Brain pericyte (primary cell): Measurements from ENCODE around the gene SPOPL.
"Not testable (repeated sequence)": the region's sequence is repeated elsewhere in the genome, so short reads cannot be mapped to it uniquely, and the experiment has no call there.

Experiments used
- DNase-seq: peaks from one replicate; pipeline ENCODE4 v3.0.0-alpha.2; 2012; ENCODE audit warnings: low read depth, low spot score

SPOPL gene

DNA sequence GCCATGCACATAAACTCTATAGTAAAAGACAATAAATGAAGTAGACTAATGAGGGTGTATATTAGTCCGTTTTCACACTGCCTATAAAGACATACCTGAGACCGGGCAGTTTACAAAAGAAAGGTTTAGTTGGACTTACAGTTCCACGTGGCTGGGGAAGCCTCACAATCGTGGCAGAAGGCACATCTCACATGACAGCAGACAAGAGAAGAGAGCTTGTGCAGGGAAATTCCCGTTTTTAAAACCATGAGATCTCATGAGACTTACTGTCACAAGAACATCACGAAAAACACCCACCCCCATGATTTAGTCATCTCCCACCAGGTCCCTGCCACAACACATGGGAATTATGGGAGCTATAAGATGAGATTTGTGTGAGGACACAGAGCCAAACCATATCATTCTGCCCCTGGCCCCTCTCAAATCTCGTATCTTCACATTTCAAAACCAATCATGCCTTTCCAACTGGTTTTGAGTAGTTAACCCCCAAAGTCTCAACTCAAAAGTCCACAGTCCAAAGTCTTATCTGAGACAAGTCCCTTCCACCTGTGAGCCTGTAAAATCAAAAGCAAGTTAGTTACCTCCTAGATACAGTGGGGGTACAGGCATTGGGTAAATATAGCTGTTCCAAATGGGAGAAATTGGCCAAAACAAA is 21.6 kb downstream of the SPOPL start:
- DNase-seq, result not testable (repeated sequence)

DNA sequence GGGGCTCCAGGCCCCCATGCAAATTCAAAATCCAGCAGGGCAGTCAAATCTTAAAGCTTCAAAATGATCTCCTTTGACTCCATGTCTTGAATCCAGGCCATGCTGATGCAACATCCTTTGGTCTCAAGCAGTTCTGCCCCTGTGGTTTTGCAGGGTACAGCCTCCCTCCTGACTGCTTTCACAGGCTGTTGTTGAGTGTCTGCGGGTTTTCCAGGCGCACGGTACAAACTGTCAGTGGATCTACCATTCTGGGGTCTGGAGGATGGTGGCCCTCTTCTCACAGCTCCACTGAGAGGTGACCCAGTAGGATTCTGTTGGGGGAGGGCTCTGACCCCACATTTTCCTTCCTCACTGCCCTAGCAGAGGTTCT is 22.1 kb downstream of the SPOPL start:
- not testable (repeated sequence) for DNase-seq

DNA sequence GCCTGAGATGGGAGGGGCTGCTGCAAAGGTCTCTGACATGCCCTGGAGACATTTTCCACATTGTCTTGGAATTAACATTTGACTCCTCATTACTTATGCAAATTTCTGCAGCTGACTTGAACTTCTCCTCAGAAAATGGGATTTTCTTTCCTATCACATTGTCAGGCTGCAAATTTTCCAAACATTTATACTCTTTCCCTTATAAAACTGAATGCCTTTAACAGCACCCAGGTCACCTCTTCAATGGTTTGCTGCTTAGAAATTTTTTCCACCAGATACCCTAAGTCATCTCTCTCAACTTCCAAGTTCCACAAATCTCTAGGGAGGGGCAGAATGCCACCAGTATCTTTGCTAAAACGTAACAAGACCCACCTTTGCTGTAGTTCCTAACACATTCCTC is 22.8 kb downstream of the SPOPL start:
- DNase-seq, result not testable (repeated sequence)

- no peak for DNase-seq
Measured at GRCh38 chr2:138531913-138532312, 30.3 kb downstream of the SPOPL start.

DNA sequence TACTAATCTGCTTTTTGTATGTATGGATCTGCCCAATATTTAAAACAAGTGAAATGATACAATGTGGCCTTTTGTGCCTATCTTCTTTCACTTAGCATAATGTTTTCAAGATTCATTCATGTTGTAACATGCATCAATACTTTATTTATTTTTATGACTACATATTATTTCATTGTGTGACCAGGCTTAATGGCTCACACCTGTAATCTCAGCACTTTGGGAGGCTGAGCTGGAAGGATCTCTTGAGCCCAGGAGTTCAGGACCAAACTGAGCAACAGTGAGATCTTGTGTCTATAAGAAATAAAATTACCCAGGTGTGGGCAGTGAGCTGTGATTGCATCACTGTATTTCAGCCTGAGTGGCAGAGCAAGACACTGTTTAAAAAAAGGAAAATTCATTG is 33.2 kb downstream of the SPOPL start:
- no peak for DNase-seq

- DNase-seq, result no peak
Measured at GRCh38 chr2:138536302-138536701, 34.7 kb downstream of the SPOPL start.

DNA sequence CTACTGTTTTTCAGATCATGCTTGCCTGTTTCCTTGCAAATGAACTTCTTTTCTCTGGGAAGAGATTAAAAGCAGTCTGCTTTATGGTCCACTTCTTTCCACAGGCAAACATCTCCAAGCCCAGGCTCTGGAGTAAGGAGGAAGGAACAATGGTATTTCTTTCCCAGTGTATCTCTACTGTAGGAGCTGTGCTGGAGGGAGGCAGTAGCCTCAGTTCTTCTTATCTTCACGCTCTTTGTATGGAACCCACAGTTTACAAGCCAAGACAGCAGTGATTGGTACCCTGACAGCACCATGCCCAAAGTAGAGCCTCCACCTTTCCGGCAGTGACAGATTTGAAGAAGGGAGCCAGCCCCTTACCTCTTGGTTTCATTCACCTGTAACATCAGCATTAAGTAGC is 35.2 kb downstream of the SPOPL start:
- no peak for DNase-seq

GRCh38 chr2:138537170-138537915 is 35.8 kb downstream of the SPOPL start:
- no peak for DNase-seq

- not testable (repeated sequence) for DNase-seq
Measured at GRCh38 chr2:138544206-138544605, 42.6 kb downstream of the SPOPL start.

GRCh38 chr2:138548796-138549195 is 47.2 kb downstream of the SPOPL start:
- DNase-seq, result no peak

DNA sequence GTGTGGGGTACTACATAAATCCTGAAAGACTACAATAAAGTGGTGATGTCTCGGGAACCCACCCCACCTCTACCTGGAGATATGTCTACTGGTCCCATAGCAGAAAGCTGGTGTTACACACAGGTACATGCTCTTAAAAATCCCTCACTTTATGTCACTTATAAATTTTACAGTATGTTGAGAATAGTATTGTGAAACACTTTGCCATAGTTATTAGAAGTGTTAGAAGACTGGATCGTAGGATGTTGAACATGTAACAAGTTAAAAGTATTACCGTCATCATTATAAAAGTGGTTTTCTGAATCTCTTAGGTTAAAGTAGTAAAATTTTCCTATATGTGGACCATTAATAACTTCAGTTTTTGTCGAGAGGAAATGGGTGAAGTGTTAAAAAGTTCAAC is 48.6 kb downstream of the SPOPL start:
- no peak for DNase-seq

DNA sequence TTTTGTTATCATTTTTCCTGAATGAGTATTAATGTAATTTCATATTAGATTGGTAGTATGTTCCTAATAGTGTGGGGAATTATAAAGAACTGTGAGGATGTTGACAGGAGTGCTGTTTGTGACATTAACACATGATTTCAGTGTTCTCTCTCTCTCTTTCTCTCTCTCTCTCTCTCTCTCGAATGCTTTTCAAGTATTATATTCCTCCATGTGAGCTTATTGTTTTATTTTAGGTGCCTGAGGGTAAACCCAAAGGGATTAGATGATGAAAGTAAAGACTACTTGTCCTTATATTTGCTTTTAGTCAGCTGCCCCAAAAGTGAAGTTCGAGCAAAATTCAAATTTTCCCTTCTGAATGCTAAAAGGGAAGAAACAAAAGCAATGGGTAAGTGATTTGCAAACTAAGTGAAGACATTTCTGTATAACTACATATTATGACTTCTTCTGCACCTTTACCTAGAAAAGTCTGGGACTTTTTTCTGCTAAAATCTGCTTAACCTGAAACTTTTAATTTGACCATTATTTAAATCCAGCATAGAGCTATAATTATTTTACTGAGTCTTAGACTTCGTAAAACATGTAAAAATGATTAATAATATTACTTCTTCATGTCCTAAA is 49.2 kb downstream of the SPOPL start:
- no peak for DNase-seq

DNA sequence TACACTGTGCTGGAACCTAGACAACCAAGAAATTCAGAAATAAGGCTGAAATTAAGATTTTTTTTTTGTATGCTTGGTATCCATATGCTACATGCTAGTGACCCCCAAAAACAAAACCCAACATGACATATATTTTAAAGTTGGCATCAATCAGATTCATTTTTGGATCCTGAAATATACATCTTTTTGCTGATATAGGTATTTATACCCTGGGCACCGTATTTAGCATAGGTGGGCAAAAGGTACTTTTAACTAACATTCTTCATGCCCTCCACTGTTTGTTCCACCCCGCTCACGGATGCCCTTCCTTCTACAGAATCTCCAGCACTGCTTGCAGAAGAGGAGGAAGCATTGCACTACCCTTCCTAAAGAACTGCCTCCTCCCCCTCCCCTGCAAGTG is 52.6 kb downstream of the SPOPL start:
- no peak for DNase-seq

- DNase-seq, result no peak
Measured at GRCh38 chr2:138559641-138560040, 58.1 kb downstream of the SPOPL start.

DNA sequence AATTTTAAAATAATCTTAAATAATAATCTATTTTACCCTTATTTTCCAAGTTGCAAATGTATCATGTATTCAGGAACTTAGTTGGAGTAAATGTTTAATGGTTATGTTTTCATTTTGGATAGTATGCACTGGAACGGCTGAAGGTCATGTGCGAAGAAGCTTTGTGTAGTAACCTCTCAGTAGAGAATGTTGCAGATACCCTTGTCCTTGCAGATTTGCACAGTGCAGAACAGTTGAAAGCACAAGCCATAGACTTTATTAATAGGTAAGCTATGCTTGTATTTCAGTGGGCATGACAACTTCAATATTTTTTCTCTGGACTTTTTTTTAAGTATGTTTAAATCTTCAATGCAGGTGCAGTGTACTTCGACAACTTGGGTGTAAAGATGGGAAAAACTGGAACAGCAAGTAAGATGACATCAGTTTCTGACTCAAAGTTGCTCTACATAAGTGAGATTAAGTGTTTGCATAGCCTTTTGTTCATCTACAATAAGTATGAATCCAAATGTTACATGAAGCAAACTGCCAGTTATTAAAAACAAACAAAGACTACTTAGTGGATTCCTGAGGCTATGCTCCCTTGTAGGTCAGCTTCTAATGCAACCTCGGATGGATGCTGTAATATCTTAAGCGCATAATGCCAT is 63.1 kb downstream of the SPOPL start:
- no peak for DNase-seq

GRCh38 chr2:138565230-138565598 is 63.6 kb downstream of the SPOPL start:
- DNase-seq, result no peak

DNA sequence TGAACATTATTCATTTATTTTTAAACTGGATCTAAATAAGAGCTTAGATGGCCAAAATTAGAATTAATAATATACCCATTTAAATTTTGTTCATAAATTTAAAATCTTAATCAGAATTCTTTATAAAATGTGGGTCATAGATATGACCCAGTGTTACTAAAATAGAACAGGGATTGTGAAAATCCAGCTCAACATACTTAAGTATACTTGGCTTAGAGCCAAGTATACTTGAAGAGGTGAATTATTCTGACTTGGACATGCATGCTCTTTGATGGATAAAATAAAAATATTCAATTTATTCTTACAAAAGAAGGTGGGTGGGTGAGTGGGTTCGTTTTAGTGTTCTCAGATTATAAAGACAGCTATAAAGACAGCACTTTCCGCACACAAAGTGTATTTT is 70.7 kb downstream of the SPOPL start:
- no peak for DNase-seq

DNA sequence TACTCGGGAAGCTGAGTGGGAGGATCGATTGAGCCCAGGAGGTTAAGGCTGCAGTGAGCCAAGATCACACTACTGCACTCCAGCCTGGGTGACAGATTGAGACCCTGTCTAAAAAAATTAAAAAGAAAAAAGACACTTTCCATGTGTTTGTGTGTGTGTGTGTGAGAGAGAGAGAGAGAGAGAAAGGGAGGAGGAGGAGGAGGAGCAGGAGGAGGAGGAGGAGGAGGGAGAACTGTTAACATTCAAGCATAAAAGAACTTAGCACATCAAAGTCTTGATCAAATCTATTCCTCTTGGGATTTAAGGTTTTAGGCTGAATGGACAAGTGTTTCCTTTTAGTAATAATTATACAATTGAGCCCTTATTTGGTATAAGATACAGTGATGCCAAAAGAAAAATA is 75.5 kb downstream of the SPOPL start:
- no peak for DNase-seq

DNA sequence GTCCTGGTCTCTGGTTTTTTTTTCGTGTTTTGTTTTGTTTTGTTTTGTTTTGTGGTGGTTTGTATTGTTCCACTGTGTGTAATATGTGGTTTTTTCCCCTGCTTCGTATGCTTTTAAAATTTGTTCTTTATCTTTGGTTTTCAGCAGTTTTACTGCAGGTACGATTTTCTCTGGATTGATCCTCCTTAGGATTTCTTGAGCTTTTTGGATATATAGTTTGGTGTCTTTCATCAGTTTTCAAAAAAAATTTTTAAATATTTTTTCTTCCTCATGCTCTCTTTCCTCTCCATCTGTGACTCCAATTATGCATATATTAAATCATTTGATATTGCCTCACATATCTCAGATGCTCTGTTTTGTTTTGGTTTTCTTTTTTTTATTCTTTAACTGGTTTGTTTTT is 78.0 kb downstream of the SPOPL start:
- no peak for DNase-seq

DNA sequence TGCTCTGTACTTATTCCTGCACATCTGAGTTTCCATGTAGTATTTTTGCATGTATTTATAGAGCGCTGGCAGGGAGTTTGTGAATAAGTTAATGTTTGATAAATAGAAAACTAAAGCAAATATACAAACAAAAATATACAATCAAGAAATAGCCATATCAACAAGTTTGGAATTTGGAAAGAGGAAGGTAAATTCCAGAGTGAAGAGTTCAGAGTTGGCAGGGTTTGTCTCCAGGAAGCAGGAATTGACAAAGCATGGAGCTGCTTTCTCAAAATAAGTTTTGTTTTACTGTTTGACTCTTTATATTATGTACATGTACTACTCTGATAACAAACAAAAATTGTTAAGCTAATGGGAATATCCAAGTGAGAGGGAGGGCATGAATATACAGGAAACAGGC is 80.3 kb downstream of the SPOPL start:
- no peak for DNase-seq

DNA sequence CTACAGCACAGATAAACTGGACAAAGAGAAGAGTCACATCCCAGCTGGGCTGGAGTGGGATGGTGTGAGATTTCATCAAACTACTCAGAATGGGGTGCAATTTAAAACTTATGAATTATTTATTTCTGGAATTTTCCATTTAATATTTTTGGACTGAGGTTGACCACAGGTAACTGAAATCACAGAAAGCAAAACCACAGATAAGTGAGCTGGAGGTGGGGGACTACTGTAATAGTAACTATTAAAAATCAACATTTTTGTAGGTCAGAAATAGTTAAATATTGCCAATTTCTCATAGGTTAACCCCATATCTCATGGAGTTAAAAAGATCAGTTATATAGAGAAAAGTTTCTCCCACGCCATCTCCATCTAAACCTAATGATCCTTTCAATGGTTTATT is 88.1 kb downstream of the SPOPL start:
- no peak for DNase-seq

- DNase-seq, result no peak
Measured at GRCh38 chr2:138596403-138596802, 94.8 kb downstream of the SPOPL start.
